HL-60/S4 (cell line): Measurements from ENCODE around the gene LRRC39.

ENCODE experiments used
- in situ Hi-C: fragments of 300-500 bp; cut with MboI; formaldehyde crosslinking; loops from 2 replicates; pipeline ENCODE4 v1.14.3; 2022; ENCODE audit warnings: low sequenced_read_pairs

The LRRC39 gene

DNA sequence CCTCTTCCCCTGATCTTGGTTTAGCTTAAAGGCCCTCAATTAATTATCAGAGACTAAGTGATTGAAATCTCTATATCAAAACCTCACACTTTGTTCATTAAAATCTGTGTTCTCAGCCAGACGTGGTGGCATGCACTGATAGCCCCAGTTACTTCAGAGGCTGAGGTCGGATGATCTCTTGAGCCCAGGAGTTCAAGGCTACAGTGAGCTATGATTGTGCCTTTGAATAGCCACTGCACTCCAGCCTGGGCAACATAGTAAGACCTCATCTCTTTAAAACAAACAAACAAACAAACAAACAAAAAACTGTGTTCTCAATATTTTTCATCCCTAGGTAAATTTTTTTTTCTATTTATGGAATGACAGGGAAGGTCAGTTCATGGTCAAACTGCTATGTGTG is 26.4 kb downstream of the LRRC39 start:
- in situ Hi-C loops = no loop called here

DNA sequence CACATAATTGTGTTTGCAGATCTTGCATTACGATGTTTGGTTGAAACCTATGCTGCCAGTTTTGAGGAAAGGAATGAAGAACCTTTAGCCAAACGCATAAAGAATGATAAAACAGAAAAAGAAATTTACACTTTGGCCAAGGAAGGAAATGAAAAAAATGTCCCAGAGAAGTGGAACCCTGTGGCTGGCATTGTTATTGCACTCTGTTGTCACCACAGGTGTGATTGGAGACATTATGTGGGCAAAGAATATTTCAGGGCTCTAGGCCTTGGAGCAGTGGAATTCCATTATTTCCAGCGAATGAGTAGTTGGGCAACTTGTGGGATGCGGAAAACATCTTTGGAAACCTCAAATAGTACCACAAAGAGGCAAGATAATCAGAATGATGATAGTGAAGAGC is 30.2 kb downstream of the LRRC39 start:
- in situ Hi-C loops = no loop called here

DNA sequence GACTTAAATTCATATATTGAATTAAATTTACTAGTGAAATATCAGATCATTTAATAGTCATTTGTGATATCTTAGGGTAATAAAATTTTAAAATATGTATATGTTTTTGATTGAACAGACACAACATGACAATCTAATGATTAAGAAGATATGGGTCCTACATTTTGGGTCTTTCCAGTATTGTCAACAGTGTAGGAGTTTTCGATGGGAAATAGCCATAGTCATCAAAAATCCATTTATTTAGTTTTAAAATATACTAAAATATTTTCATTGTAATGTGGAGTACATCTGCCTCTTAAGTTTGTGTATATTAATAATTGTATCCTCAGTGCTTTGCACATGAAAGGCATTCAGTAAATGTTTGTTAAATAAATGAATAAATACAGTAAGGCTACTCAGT is 31.1 kb downstream of the LRRC39 start:
- in situ Hi-C loops = no loop called here

DNA sequence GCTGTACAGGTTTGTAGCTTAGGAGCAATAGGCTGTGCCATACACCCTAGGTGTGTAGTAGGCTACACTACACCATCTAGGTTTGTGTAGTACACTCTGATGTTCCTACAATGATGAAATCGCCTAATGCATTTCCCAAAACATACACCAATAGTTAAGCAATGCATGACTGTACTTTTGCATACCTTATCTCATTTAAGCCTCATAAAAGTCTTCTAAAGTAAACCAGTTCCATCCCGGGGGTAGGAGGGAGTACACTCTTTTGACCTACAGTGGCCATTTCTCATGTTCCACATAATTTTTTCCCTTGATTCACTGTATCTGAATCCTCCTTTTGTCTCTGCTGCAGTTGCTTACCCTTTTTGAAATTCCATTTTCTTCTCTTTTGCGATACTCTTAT is 32.9 kb downstream of the LRRC39 start:
- in situ Hi-C loops = no loop called here

DNA sequence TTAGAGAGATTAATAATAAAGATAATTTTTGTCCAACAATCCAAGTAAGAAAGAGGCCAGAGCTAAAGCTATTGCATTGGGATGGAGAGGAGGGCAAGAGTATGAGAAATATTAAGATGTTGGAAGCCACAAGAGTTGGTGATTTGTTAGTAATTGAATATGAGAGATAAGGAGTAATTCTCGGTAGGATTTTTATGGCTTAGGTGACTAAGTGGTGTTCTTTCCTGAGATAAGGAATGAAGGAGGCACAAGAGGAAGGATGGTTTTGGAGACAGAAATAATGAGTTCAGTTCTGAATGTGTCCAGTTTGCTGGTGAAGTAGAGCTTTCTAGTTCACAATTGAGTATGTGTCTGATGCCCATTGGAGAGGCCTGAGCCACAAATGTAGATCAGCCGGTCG is 35.7 kb downstream of the LRRC39 start:
- in situ Hi-C loops = no loop called here

DNA sequence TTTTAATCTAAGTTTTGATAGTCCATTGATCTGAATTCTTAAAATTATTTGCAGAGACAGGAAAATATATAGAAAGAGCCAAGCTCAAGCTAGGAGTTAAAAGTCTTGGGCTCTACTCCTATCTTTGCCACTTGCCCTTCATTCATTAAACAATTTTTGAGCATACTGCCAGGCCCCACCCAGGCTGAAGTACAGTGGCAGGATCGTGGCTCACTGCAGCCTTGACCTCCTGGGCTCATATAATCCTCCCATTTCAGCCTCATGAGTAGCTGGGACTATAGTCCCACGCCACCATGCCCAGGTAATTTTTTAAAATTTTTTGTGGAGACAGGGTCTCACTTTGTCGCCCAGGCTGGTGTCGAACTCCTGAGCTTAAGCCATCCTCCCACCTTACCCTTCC is 36.9 kb downstream of the LRRC39 start:
- in situ Hi-C loops = no loop called here

DNA sequence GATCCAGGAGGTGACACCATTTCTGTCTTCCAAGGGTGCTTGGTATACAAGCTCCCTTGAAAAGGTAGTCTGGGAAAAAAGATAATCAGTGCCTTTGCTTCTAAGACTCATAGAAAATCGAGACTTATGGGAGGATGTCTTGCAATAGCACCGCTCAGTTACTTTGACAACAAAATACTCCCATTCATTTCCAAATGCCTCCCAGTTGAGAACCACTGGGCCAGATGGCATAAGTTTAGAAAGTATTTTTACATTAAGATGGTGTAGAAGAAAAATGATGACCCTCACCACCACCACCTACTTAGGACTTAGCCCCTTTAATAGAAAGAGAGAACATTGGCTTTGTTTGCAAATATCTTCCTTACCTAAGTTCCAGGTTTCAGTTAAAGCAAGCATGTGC is 40.5 kb downstream of the LRRC39 start:
- in situ Hi-C loops = no loop called here

DNA sequence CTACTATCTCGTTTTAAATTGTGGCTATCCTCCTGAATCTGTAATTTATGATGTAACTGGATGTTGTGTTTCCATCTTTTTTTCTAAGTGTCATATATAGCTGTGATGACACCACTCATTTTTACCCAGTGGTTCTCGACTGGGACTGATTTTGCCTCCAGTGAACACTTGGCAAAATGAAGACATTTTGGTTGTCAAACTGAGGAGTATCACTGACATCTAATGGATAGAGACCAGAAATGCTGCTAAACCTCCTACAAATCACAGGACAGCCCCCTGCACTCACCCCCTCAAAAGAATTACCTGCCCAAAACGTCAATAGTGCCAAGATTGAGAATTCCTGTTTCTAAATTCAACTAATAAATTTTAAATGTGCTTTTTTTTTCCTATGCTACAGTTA is 43.2 kb downstream of the LRRC39 start:
- in situ Hi-C loops = no loop called here

DNA sequence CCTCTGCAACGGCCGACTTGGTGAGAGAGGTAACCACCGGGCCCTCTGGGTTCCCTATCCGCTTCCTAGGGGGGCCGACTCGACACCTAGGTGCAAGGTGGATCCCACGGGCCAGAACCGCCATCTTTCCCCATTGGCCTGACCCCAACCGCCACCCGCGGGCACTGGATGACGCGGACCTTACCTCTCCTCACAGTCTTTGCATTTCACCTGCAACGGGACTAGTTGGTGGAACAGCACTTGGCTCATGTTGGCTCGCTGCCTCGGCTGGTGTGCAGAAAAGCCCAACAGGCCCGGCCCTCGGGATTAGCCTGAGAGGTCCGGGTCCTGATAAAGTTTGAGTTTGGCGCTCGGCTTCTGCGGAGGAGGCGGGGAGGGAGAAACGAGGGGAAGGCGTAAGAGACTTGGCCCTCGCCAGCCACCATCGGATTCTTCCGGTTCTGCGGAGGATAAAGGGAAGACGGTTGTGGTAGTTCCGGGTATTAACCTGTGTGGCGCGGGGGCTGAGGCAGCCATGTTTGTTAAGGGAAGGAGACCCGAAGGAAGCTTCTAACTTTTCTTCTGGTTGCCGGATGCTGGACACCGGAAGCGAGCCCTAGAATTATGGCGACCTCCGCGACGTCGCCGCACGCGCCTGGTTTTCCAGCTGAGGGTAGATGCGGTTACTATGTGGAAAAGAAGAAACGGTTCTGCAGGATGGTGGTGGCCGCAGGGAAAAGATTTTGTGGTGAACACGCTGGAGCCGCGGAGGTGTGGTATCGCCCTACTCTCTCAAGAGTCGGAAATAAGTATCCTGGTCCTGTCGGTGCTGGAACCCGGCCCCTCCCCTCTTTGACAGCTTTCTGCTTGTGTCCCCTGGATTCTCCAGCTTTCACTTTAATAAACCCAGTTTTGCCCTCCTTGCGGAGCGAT is 45.2 kb downstream of the LRRC39 start, which contains the start of the genes SASS6 and TRMT13:
SASS6 (minus strand) TSS at position 365 of the 912 bp plus-strand sequence; CDS start at position 249, 116 bp downstream.
TRMT13 (plus strand) TSS at position 598 of the 912 bp plus-strand sequence; CDS start at position 604, 6 bp downstream.
- in situ Hi-C loops = no loop called here

DNA sequence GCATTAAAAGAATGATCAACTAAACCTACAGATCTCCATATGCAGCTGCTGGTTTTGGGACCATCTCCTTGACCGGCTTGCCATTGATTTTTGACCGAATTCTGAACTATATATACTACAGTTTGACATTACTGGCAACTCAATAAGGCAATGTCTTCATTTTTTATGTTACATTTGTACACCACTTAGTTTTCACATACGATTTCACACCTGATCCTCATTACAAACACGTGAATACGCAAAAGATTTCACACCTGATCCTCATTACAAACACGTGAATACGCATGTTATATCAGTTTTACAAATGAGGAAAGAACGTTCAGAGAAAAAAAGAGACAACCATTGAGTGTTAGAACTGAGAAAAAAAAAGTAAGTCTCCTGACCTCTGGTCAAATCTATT is 46.4 kb downstream of the LRRC39 start:
- in situ Hi-C loops = no loop called here

DNA sequence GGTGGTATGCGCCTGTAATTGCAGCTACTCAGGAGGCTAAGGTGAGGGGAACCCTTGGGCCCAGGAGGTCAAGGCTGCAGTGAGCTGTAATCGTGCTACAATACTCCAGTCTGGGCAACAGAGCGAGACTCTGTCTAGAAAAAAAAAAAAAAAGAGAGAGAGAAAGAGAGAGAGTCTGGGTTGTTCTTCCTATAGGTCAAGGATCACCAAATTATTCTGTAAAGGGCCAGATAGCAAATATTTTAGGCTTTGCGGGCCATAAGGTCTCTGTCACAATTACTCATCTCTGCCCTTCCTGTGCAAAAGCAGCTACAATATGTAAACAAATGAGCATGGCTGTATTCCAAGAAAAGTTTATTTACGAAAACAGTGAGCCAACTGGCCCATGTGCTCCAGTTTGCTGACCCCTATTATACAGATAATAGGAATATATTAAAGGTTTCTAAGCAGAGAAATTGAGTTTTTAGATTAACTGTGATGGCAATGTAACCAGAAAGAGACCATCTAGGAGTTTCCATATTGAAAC is 47.4 kb downstream of the LRRC39 start:
- in situ Hi-C loops = no loop called here

DNA sequence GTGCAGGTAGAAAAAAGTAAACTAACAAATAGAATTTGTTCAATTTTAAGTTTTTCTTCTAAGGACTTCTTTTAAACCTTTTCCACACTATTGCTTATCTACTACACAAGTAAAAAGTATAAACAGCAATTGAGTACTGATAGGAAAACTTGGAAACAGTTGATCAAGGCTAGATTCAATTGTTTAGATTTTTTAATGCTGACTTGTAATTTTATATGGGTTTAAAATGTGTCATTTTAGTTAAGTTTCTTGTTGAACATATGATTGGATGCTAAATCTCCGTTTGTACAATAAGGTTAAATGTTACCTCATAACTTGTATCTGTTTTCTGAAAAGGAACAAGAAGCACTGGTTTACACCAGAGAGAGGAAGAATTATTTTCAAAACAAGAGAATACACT is 50.8 kb downstream of the LRRC39 start:
- in situ Hi-C loops = no loop called here

DNA sequence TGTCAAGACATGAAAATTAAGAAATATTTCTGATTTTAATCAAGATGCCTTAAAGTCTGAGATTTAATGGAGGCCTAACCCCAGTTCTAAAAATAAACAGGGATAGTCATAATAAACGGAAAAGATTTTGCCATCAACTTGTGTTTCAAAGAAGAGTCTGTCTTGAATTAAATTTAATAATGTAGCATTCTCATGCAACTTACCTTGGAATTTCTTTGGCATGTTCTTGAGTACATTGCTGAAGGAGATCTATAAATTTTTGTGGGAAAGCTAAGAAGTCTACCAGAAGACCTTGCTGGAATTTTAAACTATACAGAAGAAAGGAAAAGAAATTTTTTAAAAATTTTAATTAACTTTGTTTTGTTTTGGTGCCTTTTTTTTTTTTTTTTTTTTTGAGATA is 55.9 kb downstream of the LRRC39 start:
- in situ Hi-C loops = no loop called here

DNA sequence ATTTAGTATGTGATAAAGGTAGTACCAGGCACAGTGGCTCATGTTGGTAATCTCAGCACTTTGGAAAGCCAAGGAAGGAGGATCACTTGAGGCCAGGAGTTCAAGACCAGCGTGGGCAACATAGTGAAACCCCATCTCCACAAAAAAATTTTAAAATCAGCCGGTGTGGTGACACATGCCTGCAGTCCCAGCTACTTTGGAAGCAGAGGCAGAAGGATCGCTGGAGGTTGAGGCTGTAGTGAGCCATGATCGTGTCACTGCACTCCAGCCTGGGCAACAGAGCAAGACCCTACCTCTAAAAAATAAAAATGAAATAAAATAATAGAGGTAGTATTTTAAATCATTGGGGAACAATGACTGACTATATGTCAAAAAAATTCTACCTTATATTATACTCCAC is 62.5 kb downstream of the LRRC39 start:
- in situ Hi-C loops = no loop called here

DNA sequence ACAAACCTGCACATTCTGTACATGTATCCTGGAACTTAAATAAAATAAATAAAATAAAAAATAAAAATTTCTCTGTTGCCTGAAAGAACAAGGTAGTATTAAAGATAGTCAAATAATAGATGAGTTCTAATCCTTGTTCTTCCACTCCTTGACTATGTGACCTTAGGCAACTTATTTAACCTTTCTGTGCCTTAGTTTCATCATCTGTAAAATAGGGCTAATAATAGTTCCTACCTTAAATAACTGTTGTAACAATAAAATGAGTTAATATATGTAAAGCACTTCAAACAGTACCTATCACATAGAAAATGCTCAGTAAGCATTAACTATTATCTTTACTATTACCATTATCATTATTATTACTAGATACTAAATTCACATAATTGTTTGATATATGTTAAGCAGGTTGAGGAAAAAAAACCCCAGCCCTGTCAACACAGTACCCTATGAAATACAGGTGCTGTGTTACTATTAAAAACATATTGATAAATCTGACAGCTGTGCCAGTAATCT is 68.4 kb downstream of the LRRC39 start:
- in situ Hi-C loops = no loop called here

DNA sequence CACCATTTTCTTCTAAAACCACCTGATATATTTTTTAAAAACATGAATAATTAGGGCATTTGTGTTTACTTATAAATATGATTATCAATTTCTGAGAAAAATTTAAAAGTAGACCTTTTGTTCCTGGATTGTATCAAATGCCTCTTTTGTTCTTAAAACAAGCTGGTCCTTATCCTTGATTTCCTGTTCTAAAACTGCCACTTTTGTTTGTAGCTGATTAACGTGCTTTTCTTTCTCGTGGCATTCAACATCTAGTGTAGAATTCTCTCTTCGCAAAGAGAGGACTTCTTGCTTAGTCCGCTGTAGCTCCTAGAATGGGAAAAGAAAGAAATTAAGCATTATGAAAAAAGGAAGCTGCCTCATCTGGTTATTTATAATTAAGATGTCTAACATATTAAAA is 70.4 kb downstream of the LRRC39 start:
- in situ Hi-C loops = no loop called here

DNA sequence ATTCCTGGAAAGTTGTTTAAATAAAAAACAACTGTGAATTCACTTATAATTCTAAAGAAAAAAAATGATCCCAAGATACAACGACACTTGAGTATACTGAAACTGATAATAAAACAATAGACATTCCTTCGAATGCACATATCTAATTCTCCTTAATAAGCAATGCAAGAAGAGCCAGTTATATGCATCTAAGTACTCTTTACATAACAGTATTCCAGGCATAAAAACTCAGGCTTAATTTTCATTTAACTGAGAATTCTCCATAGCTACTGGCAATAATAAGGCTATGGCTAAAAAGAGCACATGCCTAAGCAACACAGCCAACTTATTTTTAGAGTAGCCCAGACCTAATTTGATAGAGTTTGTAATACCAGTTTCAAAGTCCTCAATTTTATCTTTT is 76.5 kb downstream of the LRRC39 start:
- in situ Hi-C loops = no loop called here

DNA sequence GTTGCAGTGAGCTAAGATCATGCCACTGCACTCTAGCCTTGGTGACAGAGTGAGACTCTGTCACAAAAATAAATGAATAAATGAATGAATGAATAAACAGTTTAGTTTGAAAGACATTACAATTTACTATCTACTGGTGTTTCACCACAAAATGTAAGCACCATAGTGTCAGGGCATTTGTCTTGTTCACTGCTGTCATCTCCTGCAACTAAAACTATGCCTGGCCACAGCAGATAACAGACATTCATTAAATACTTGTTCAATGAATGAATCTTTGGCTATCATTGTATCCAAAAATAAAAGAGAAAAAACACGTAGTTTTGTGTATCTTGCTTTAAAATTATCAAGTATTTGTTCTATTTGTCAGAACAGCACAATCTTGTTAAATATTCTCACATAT is 77.9 kb downstream of the LRRC39 start:
- in situ Hi-C loops = no loop called here
